Bronchial epithelial cell (primary cell): Measurements from ENCODE around the gene NUDCD3. TPM values are rescaled to one million over a fixed set of nuclear protein-coding genes. Genes with fewer than 3 reads are reported as not detected.

ENCODE experiments used
- DNase-seq: peaks from one replicate; pipeline ENCODE4 v3.0.0-alpha.2; 2010; ENCODE audit warnings: low read depth
- FAIRE-seq: peaks from 2 replicates; lab custom pipeline; 2011; peaks lifted over from hg19 to GRCh38; lab: Jason Lieb, UNC
- H3K27me3 ChIP-seq: 2 replicates; pipeline ENCODE4 v1.5.1; 2011; ENCODE audit warnings: low read length; ENCODE audit not compliant: control insufficient read depth, insufficient read depth
- H3K36me3 ChIP-seq: 2 replicates; pipeline ENCODE4 v1.5.1; 2011; ENCODE audit warnings: low read length; ENCODE audit not compliant: control insufficient read depth, insufficient read depth
- H3K4me3 ChIP-seq: 2 replicates; pipeline ENCODE4 v1.5.1; 2011; ENCODE audit warnings: mild to moderate bottlenecking, low read depth, low read length, control low read depth
- CTCF ChIP-seq: IDR thresholded peaks from 2 replicates; pipeline ENCODE4 v1.5.1; 2011; ENCODE audit warnings: mild to moderate bottlenecking, moderate library complexity, low read length, control low read depth, inconsistent platforms; ENCODE audit not compliant: insufficient read depth, severe bottlenecking
- total RNA-seq: library from RNA; depleted of rRNA; stranded (reverse); fragments of >200 nt; gene quantifications from 2 replicates; pipeline ENCODE4 v1.2.1, GENCODE V29; 2014

NUDCD3 gene
- total RNA-seq, 1 donor from 2014 or later, result 59.0 TPM

DNA sequence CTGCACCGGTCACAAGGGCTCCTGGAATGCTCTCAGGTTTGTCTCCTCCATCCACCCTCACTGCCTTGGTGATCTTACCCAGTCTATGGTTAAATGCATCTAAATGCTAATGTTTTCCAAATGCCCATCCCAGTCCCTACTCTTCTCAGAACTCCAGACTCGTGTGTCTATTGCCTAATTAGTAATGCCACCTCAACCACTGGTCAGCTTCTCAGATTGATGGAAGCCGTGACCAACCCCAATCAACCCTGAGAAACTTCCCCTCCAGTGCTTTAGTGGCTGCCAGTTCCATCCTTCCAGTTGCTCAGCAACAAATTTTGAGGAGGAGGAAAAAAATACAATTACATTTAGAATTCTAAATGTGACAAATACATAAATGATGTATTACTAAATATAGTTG lies 18.6 kb downstream of the NUDCD3 start:
- no peak for FAIRE-seq
- no peak for DNase-seq
- Histone ChIP-seq H3K27me3 (no peaks in the 10 kb centered on the region), H3K4me3 (no peak overlapping the region), H3K36me3 (peaks cover 18% of the 10 kb centered on the region)
- TF ChIP-seq CTCF, result no peak

DNA sequence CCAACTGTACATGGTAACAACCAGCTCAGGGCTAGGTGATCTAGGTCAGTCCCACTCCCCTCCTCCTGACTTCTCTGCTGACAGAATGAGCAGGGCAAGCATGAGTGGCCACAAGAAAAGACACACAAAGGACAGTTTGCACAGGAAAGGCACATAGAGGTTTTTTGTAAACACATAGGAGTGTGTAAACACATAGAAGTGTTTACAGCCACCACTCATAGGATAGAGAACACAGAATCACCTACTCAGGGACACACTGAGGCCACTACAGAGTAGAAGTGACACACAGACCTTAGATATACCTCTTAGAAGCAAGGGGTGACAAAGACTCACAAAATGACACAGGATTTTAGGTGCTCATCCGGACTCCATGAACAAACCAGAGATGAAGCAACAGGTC lies 19.0 kb downstream of the NUDCD3 start:
- FAIRE-seq (no peak), DNase-seq (no peak)
- no peak for TF ChIP-seq CTCF
- Histone ChIP-seq H3K4me3 (no peak overlapping the region), H3K27me3 (no peaks in the 10 kb centered on the region), H3K36me3 (peaks cover 16% of the 10 kb centered on the region)

DNA sequence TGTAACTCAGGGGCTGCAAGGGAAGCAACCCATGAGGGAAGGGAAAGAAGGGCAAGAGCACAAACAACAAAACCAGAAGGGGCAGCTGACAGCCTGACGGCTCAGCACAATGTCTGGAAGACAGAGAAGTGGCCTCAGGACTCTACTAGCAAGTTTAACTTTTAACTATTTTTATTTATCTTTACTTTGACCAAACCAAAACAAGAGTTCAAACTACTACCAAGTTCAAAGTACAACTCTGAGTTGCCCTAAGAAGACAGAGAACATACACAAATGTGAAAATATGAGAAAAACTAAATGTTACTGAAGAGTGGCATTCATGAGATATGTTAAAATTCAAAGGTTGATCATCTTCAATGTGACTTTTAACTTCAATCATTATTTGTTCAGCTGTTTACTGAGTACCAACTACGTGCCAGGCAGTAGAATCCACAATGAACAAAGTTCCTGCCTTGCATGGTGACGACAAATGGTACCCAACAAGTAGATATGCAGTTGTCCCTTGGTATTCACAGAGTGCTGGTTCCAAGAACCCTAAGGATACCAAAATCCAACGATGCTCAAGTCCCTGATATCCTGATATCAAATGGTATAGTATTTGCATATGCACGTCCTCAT lies 19.7 kb downstream of the NUDCD3 start:
- FAIRE-seq, result no peak
- Histone ChIP-seq H3K4me3 (no peak overlapping the region), H3K36me3 (peaks cover 13% of the 10 kb centered on the region), H3K27me3 (no peaks in the 10 kb centered on the region)
- TF ChIP-seq CTCF, result no peak
- DNase-seq, result no peak

DNA sequence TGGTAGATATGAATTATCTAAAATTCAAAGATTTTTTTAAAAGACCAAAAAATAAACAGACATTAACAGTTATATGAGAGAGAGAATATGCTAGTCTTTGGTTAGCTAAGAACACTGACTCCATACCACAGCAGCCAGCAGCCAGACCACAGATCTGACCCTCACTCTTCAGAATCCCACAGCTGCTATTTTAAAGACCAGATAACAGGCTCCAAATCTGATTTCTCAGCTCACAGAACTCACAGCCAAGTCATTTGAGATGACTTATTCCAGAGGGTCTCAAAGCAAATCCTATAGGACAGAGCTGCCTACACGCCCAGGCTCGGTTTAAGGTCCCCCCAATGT lies 20.4 kb downstream of the NUDCD3 start:
- no peak for FAIRE-seq

DNA sequence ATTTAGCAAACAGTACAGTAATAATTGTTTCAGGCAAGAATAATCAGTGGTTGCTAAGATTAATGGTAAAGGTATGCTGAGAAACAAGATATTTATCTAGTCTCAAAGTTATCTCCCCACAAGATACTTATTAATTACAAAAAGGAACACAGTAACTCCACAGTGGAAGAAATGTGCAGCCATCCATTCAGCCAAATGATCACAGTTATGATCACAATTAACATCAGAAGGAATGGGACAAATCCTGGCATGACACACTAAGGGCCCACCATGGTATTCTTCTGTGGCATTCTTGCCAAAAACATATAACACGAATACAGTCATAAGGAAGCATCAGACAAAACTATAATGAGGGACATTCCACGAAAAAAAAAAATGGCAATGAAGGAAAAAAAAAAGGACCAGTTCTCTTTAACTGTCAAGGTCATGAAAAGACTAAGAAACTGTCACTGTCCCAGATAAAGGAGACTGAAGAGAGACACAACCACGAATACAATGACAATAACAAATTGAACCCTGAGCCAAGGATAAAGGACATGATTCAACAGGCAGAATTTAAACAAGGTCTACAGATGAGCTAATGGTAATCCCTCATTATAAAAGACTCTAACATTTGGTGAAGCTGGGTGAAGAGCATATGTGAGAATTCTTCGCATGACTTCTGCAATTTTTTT lies 20.9 kb downstream of the NUDCD3 start:
- H3K27me3 ChIP-seq, result no peaks in the 10 kb centered on the region
- TF ChIP-seq CTCF, result no peak
- H3K4me3 ChIP-seq, result no peak overlapping the region
- peaks cover 12% of the 10 kb centered on the region for H3K36me3 ChIP-seq
- DNase-seq (no peak), FAIRE-seq (no peak)

More for the DNA sequence above, 20.4 kb downstream of the NUDCD3 start:
- Histone ChIP-seq H3K36me3 (peaks cover 12% of the 10 kb centered on the region), H3K4me3 (no peak overlapping the region), H3K27me3 (no peaks in the 10 kb centered on the region)
- DNase-seq, result no peak
- TF ChIP-seq CTCF, result no peak

DNA sequence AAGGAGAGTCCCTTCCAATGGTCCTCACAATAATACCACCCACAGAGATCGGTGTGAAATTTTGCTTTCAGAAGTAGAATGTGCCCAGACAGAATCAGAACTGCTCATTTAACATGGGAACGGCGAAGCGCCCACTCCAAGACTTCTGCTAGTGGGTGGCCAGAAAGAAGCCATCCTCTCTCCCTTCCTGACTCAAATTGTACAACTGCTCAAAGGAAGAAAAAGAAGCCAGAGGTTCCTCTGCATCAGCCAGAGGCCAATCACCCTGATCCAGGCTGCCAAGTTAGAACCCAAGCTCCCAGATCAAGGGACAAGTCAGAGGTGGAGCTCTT lies 23.3 kb downstream of the NUDCD3 start:
- Histone ChIP-seq H3K27me3 (no peaks in the 10 kb centered on the region), H3K4me3 (no peak overlapping the region), H3K36me3 (peaks cover 12% of the 10 kb centered on the region)
- no peak for TF ChIP-seq CTCF
- DNase-seq (no peak), FAIRE-seq (no peak)
